Spleen (tissue), 11 donors: Measurements from ENCODE around the gene RIMBP2. TPM values are rescaled to one million over a fixed set of nuclear protein-coding genes. Genes with fewer than 3 reads are reported as not detected.

Experiments used
- DNase-seq: peaks from one replicate; pipeline ENCODE4 v3.0.0-alpha.2; 2020
- H3K27ac ChIP-seq, 8 donors: fragments of 200-600 bp; sonication (generic) in 7 of 8; 1 replicate in 4 of 8; 2 replicates in 4 of 8; pipeline versions ENCODE4 v1.5.0 to v1.8.0; 2016 to 2021; ENCODE audit warnings: inconsistent platforms in 4 of 8, mild to moderate bottlenecking in 4 of 8, moderate library complexity in 1 of 8
- H3K27me3 ChIP-seq, 7 donors: fragments of 200-600 bp; sonication (generic) in 6 of 7; replicated peaks in 1 of 7; 1 replicate in 4 of 7; 2 replicates in 3 of 7; pipeline versions ENCODE4 v1.5.0 to v1.8.0; 2016 to 2021; ENCODE audit warnings: inconsistent platforms in 3 of 7, mild to moderate bottlenecking in 1 of 7
- H3K36me3 ChIP-seq, 6 donors: fragments of 200-600 bp; sonication (generic) in 5 of 6; 1 replicate in 4 of 6; 2 replicates in 2 of 6; pipeline versions ENCODE4 v1.5.0 to v1.8.0; 2016 to 2021; ENCODE audit warnings: inconsistent platforms in 2 of 6
- H3K4me1 ChIP-seq, 6 donors: fragments of 200-600 bp; sonication (generic) in 5 of 6; 1 replicate in 3 of 6; 2 replicates in 3 of 6; pipeline versions ENCODE4 v1.5.0 to v1.8.0; 2016 to 2021; ENCODE audit warnings: inconsistent platforms in 3 of 6
- H3K4me3 ChIP-seq, 8 donors: fragments of 200-600 bp; sonication (generic) in 7 of 8; 1 replicate in 4 of 8; 2 replicates in 4 of 8; pipeline versions ENCODE4 v1.5.0 to v1.8.0; 2016 to 2021; ENCODE audit warnings: inconsistent platforms in 4 of 8, mild to moderate bottlenecking in 4 of 8, moderate library complexity in 2 of 8
- H3K9me3 ChIP-seq, 8 donors: fragments of 200-600 bp; sonication (generic) in 7 of 8; 1 replicate in 4 of 8; 2 replicates in 4 of 8; pipeline versions ENCODE4 v1.5.0 to v1.8.0; 2016 to 2021; ENCODE audit warnings: inconsistent platforms in 4 of 8
- POLR2A ChIP-seq, 3 donors: fragments of 450-650 bp; IDR thresholded peaks; one replicate each; pipeline ENCODE4 v1.5.1; 2017; ENCODE audit warnings: antibody characterized with exemption in 3 of 3, mild to moderate bottlenecking in 1 of 3
- POLR2AphosphoS5 ChIP-seq, 3 donors: sonication (generic); formaldehyde crosslinking; IDR thresholded peaks; one replicate each; pipeline ENCODE4 v1.5.1; 2017; ENCODE audit warnings: antibody characterized with exemption in 3 of 3
- WGBS, 5 donors: extraction: QIAGEN DNeasy Blood & Tissue Kit in 3 of 5; methylation state at CpG; one replicate each; pipeline versions ENCODE4 v1.1.5 to v1.1.7; 2013 to 2018; 5-methylcytosine and 5-hydroxymethylcytosine counted together
- intact Hi-C: fragments of 100-400 bp; cut with DNase I; formaldehyde crosslinking; loops from one replicate; pipeline ENCODE4 v1.15.0; 2023; ENCODE audit warnings: low total_unique reads
- polyA plus RNA-seq, 3 donors: library from polyadenylated mRNA; stranded (reverse); fragments of 200-250 nt; gene quantifications; one replicate each; pipeline ENCODE4 v1.2.1, GENCODE V29; 2013
- total RNA-seq, 7 donors: library from RNA; depleted of rRNA in 3 of 7; stranded (reverse); fragments of >200 nt in 3 of 7; fragmentation: NEBNext Ultra II Directional in 4 of 7; extraction: Animal tissue kit (Norgen Biotek cat#: 25700) in 4 of 7; gene quantifications; one replicate each; pipeline versions ENCODE4 v1.1.0 to v1.2.1, GENCODE V29; 2016 to 2021
- TF ChIP-seq, protein P1 (sequence below), 11 experiments: fragments of 200-600 bp in 7 of 11; fragments of 450-650 bp in 4 of 11; sonication (generic) in 4 of 11; IDR thresholded peaks in 8 of 11; conservative IDR thresholded peaks in 3 of 11; 1 replicate in 7 of 11; 2 replicates in 4 of 11; pipeline versions ENCODE4 v1.4.0 to v1.8.0; 2016 to 2021; ENCODE audit warnings: antibody characterized with exemption in 11 of 11, inconsistent platforms in 4 of 11, mild to moderate bottlenecking in 1 of 11
- donor health status: healthy with polysubstance abuse.
- donor health status: DM: no; HTN: no; CAD: no; lungs with moderate emphysema.
- donor health status: DM: no; HTN: no; CAD: no.
- donor health status: Bipolar disorder and iron deficiency.
- donor health status: healthy.
- donor health status: DM: no; HTN: no; CAD: no.
- donor health status: DM: yes; HTN: yes; CAD: no.

Gene RIMBP2
- total and polyA plus RNA-seq, 10 donors: 0.05 to 5.2 (median 0.95) TPM

DNA sequence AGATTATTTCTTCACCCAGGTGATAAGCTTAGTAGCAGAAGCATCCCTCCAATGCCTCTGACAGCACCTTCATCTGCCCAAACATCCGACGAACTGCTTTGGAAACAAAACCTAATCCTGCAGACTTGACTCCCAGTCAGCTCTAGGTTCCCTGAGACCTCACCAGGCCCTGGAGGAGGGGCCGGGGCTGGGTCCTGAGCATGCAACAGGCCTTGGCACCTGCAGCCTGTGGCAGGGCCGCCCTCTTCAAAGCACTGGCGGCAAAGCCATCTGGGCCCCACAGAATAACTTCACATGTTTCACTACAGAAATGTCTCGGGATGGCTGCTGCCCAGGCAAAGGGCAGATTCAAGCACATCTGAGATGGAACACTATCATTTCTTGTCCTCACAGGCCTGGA, 245.1 kb downstream of the RIMBP2 start:
- no peak overlapping the region for H3K4me3 ChIP-seq
- WGBS, 5 donors: 79 to 88% (median 87%) methylated on average over 5 to 6 of the region's 6 CpGs
- intact Hi-C loops: no loop called here
- H3K4me1 ChIP-seq: no peaks in the 10 kb centered on the region
- TF ChIP-seq, protein P1, sequence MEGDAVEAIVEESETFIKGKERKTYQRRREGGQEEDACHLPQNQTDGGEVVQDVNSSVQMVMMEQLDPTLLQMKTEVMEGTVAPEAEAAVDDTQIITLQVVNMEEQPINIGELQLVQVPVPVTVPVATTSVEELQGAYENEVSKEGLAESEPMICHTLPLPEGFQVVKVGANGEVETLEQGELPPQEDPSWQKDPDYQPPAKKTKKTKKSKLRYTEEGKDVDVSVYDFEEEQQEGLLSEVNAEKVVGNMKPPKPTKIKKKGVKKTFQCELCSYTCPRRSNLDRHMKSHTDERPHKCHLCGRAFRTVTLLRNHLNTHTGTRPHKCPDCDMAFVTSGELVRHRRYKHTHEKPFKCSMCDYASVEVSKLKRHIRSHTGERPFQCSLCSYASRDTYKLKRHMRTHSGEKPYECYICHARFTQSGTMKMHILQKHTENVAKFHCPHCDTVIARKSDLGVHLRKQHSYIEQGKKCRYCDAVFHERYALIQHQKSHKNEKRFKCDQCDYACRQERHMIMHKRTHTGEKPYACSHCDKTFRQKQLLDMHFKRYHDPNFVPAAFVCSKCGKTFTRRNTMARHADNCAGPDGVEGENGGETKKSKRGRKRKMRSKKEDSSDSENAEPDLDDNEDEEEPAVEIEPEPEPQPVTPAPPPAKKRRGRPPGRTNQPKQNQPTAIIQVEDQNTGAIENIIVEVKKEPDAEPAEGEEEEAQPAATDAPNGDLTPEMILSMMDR (IDR thresholded peaks at IDR 0.05 in 8 of 11, conservative IDR thresholded peaks at IDR 0.05 in 3 of 11): no peak
- no peak for TF ChIP-seq POLR2A (IDR thresholded peaks at IDR 0.05)
- no peak for TF ChIP-seq POLR2AphosphoS5 (IDR thresholded peaks at IDR 0.05)
- peaks cover 0 to 6% (median 0%) of the 10 kb centered on the region in 7 donors for H3K27me3 ChIP-seq
- peaks cover 0 to 33% (median 20%) of the 10 kb centered on the region in 8 donors for H3K9me3 ChIP-seq
- H3K27ac ChIP-seq: no peak overlapping the region
- no peak for DNase-seq
- no peaks in the 10 kb centered on the region for H3K36me3 ChIP-seq

DNA sequence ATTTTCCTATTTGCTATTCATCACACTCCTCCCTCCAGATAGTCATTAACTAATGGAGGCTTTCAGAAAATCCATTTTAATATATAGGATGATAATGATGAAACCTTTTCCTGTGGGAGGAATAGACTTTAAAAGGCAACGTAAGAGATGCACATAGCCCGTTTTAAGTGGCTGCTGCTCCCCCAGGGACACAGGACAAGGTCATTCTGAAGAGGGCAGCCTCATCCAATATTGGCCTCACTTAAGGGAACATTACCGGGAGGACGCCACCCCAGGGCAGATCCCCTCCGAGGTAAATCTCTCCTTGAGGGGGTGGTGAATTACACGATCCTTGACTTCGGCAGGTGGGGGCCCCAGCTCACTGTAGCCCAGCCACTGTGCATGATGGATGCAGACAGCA, 246.5 kb downstream of the RIMBP2 start:
- 55 to 87% (median 78%) methylated on average over 5 to 7 of the region's 7 CpGs for WGBS, 5 donors
- Histone ChIP-seq H3K27ac (no peak overlapping the region), H3K4me1 (no peaks in the 10 kb centered on the region), H3K9me3 (peaks cover 0 to 39% (median 20%) of the 10 kb centered on the region in 8 donors), H3K27me3 (peaks cover 0 to 6% (median 0%) of the 10 kb centered on the region in 7 donors), H3K4me3 (no peak overlapping the region), H3K36me3 (no peaks in the 10 kb centered on the region)
- TF ChIP-seq, protein P1 (IDR thresholded peaks at IDR 0.05 in 8 of 11, conservative IDR thresholded peaks at IDR 0.05 in 3 of 11): no peak
- TF ChIP-seq POLR2A (IDR thresholded peaks at IDR 0.05): no peak
- no peak for TF ChIP-seq POLR2AphosphoS5 (IDR thresholded peaks at IDR 0.05)
- DNase-seq: no peak
- intact Hi-C loops: no loop called here

DNA sequence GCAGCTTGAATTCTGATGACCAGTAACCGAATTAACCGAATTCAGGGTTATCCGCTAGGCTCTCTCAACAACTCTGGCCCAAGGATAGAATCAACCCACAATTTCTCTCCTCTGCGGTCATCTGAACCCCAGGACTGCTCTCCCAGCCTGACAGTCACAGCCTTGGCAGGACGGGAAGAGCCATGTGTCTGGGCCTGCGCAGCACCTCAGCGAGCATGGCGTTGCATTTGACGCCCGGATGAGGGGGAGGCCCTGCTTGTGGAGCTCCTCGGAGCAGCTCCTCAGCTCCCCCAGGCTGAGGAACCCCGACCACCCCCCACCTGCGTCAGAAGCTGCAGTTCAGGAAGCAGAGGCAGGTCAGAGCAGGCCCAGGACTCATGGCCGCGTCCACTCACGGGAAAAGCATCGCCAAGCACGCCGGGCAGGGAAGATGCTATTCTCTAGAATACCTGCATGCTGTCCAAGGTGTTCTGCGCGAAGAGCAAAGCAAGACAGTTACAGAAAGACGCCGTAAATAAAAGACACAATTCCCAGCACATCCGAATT, 247.3 kb downstream of the RIMBP2 start:
- H3K36me3 ChIP-seq: no peaks in the 10 kb centered on the region
- 91 to 94% (median 93%) methylated on average over 20 to 24 of the region's 24 CpGs for WGBS, 5 donors
- H3K27me3 ChIP-seq: peaks cover 0 to 6% (median 0%) of the 10 kb centered on the region in 7 donors
- TF ChIP-seq, protein P1 (IDR thresholded peaks at IDR 0.05 in 8 of 11, conservative IDR thresholded peaks at IDR 0.05 in 3 of 11): no peak
- TF ChIP-seq POLR2AphosphoS5 (IDR thresholded peaks at IDR 0.05): no peak
- no peak for TF ChIP-seq POLR2A (IDR thresholded peaks at IDR 0.05)
- H3K9me3 ChIP-seq: peaks cover 0 to 39% (median 20%) of the 10 kb centered on the region in 8 donors
- DNase-seq: no peak
- no peak overlapping the region for H3K4me3 ChIP-seq
- H3K4me1 ChIP-seq: no peaks in the 10 kb centered on the region
- no peak overlapping the region for H3K27ac ChIP-seq
- intact Hi-C loops: no loop called here

DNA sequence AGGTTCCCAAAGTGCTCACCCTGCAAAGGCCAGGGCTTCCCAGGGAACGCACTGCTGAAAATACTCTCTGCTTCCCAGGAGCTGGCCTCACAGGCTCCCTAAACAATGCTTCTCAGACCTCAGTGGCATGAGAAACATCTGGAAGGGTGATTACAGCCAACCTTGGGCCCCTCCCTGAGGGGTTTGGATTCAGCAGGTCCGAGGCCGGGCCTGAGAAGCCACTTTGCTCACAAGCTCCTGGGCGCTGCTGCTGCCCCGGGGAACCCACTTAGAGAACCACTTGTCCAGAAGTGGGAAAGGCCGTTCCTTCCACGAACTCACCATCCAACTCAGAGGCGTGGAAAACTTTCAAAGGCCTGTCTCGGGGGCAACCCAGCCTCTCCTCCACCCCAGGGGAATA, 247.9 kb downstream of the RIMBP2 start:
- Histone ChIP-seq H3K9me3 (peaks cover 0 to 39% (median 20%) of the 10 kb centered on the region in 8 donors), H3K27ac (no peak overlapping the region), H3K4me1 (no peaks in the 10 kb centered on the region), H3K36me3 (no peaks in the 10 kb centered on the region), H3K27me3 (peaks cover 0 to 6% (median 0%) of the 10 kb centered on the region in 7 donors), H3K4me3 (no peak overlapping the region)
- intact Hi-C loops: no loop called here
- TF ChIP-seq POLR2A (IDR thresholded peaks at IDR 0.05): no peak
- TF ChIP-seq POLR2AphosphoS5 (IDR thresholded peaks at IDR 0.05): no peak
- TF ChIP-seq, protein P1 (IDR thresholded peaks at IDR 0.05 in 8 of 11, conservative IDR thresholded peaks at IDR 0.05 in 3 of 11): no peak
- no peak for DNase-seq
- 84 to 97% (median 90%) methylated on average over 5 to 9 of the region's 9 CpGs for WGBS, 5 donors
